HL-60/S4 (cell line): ENCODE measurements around the gene NDRG3.
"Not testable (repeated sequence)": the region's sequence is repeated elsewhere in the genome, so short reads cannot be mapped to it uniquely, and the experiment has no call there.

ENCODE experiments used
- in situ Hi-C: fragments of 300-500 bp; cut with MboI; formaldehyde crosslinking; loops from 2 replicates; pipeline ENCODE4 v1.14.3; 2022; ENCODE audit warnings: low sequenced_read_pairs

Gene NDRG3

GRCh38 chr20:36613974-36614373 is 131.9 kb downstream of the NDRG3 start:
- in situ Hi-C loops: no loop called here

GRCh38 chr20:36611625-36612024 is 134.3 kb downstream of the NDRG3 start:
- in situ Hi-C loops: no loop called here

DNA sequence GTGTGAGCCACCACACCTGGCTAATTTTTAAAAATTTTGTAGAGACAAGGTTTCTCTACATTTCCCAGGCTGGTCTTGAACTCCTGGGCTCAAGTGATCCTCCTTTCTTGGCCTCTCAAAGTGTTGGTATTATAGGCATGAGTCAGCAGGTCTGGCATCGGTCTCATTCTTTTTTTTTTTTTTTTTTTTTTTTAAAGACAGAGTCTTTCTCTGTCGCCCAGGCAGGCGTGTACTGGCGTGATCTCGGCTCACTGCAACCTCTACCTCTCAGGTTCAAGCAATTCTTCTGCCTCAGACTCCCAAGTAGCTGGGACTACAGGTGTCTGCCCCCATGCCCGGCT is 137.5 kb downstream of the NDRG3 start:
- in situ Hi-C loops: not testable (repeated sequence)

DNA sequence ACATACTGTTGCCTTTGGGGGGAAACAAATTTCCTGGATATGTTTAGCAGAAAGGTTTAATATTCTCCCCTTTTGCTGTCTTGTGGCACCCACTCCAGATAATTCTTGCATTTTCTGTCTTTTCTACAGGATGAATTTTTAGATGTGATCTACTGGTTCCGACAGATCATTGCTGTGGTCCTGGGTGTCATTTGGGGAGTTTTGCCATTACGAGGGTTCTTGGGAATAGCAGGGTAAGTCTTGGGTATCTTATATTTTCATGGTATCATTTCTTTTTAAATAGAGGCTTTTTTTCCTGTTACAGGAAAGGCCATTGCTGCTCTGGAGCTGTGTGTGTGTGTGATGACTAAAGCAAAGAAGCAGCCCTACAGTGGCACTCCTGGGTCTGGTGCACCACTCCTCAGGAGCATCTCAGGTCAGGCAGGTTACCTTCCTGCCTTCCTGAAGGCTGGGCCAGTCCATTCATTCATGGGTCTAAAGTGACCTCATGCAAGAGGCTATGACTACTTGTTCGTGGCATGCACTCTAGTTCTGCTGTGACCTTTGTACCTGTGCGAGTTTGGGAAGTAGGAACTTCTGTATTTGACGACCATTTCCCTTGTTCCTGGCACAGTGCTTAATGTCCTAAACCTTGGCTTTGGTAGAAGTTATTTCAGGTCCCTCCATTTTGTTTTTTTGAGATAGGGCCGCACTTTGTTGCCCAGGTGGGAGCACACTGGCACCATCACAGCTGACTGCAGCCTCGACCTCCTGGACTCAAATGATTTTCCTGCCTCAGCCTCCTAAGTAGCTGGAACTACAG is 138.1 kb downstream of the NDRG3 start:
- in situ Hi-C loops: no loop called here

DNA sequence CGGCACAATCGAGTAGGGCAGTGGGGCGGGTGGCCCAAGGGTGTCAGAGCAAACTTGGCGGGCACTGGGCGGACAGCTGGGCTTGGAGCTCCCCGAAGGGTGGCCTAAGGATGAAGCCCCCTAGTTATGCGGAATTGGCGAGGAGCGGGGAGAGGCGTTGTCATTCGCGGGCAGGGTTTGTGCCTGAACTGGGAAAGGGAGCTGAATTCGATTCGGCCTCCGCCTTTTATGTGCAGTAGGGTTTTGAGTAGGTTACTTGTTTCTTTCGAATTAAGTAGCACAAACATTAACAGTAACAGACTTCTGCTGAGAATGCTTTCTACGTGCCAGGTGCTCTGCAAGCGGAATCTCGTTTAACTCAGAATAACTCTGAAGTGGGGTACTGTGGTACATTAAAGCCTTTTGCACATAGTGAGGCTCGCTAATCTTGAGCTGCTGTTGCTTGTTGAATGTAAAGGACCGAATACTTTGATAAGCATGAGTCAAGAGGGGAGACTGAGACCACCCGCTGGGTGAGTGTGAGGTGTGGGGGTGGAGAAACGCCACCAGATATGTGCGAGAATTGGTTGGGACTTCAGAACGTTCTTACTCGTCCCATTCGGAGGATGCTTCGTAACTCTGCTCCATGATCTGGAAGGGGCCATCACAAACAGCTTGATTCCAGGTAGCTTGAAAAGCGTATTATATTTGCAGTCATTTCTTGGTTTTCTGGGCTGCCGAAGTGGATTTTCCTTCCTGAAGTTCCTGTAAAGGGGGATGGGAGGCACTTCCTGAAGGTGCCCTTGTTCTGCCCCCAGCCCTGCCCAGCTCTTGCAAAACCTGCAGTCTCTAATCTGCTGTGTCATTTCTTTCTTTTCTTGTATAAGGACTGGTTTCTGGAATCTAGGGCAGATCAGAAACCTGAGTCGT is 139.5 kb downstream of the NDRG3 start:
- in situ Hi-C loops: no loop called here

DNA sequence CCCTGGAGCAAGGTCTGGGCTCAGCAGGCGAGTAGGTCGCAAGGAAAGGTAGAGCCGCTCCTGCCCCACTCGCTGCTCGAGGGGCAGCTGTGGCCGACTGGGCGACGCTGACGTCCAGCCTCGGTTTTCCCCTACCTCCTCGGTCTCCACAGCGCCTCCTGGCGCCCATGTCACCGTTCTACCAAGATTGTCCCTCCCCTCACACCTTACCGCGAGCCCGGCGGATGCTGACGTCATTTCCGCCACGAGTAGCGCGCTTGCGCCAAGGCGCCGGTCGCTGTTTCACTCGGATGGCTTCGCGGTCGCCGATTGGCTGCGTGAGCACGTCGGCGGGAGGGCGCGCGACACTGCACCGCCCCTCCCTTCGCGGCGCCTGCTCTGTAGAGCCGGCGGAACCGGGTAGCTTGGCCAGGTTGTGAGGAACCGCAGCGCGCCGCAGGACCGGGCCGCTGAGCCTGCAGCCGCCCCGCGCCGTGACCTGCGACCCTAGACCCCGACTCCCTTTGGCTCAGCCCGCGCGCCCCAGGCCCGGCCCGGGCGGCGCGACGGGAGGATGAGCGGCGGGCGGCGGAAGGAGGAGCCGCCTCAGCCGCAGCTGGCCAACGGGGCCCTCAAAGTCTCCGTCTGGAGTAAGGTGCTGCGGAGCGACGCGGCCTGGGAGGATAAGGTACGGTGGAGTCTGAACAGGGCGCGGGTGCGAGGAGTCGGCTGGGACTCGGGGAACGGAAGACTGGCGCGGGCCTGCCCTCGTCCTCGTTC is 140.3 kb downstream of the NDRG3 start, which contains the start of gene RAB5IF:
RAB5IF (plus strand) TSS at position 381 of the 759 bp plus-strand sequence; CDS start at position 554, 173 bp downstream.
- in situ Hi-C loops: no loop called here

DNA sequence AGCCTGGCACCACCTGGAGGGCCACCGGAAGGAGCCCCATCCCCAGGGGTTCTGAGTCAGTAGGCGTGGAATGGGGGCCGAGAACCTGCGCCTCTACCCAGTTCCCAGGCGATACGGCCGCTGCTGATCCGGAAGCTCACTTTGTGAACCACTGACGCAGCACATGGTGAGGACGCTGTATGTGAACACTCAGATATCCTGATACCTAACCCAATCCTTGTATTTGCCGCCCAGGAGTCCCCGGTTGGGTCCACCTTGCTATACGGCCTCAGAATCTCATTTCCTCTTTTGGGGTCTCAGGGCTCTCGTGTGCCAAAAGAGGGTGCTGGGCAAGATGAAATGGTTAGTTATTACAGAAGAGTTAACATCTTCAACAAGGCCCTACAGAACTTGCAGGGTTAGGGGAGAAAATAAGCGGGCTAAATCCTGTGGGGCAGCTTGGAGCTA is 140.9 kb downstream of the NDRG3 start:
- in situ Hi-C loops: no loop called here
